SK-N-SH treated with all-trans-retinoic acid at 6 μM for 48 hours (cell line): ENCODE data around the gene CACNG1.
A peak's percentile ranks its signal among the peaks of the same experiment; 100 is the strongest.

Experiments used
- ATAC-seq: fragments of 200-7000 bp; cut with Tn5 transposase; 3 replicates; pipeline ENCODE4 v1.9.1; 2020; ENCODE audit warnings: mild to moderate bottlenecking, moderate library complexity
- ARNTL ChIP-seq: fragments of 450-650 bp; formaldehyde crosslinking; IDR thresholded peaks from 2 replicates; pipeline ENCODE4 v1.5.0; 2020; ENCODE audit warnings: low read depth, mild to moderate bottlenecking, moderate library complexity, borderline replicate concordance
- BACH2 ChIP-seq: fragments of 250-450 bp; sonication (Bioruptor Pico); IDR thresholded peaks from 2 replicates; pipeline ENCODE4 v1.9.0; 2021; ENCODE audit warnings: mild to moderate bottlenecking, borderline replicate concordance
- CSDC2 ChIP-seq: fragments of 250-450 bp; sonication (Bioruptor Pico); IDR thresholded peaks from 2 replicates; pipeline ENCODE4 v1.5.0; 2020; ENCODE audit warnings: mild to moderate bottlenecking, moderate library complexity
- ESRRG ChIP-seq: fragments of 250-450 bp; sonication (Bioruptor Pico); IDR thresholded peaks from 2 replicates; pipeline ENCODE4 v1.6.1; 2021; ENCODE audit warnings: mild to moderate bottlenecking
- GLIS3 ChIP-seq: fragments of 250-450 bp; sonication (Bioruptor Pico); IDR thresholded peaks from 2 replicates; pipeline ENCODE4 v1.5.0; 2020; ENCODE audit warnings: mild to moderate bottlenecking, moderate library complexity
- ISL1 ChIP-seq: fragments of 250-450 bp; sonication (Bioruptor Pico); IDR thresholded peaks from 2 replicates; pipeline ENCODE4 v2.1.2; 2022; ENCODE audit warnings: mild to moderate bottlenecking, moderate library complexity
- PATZ1 ChIP-seq: fragments of 250-450 bp; sonication (Bioruptor Pico); IDR thresholded peaks from 2 replicates; pipeline ENCODE4 v1.8.0; 2020; ENCODE audit warnings: mild to moderate bottlenecking, moderate library complexity, borderline replicate concordance
- POU6F1 ChIP-seq: fragments of 250-450 bp; sonication (Bioruptor Pico); IDR thresholded peaks from 2 replicates; pipeline ENCODE4 v1.8.0; 2021; ENCODE audit warnings: low read depth, mild to moderate bottlenecking, moderate library complexity, borderline replicate concordance
- PPARA ChIP-seq: fragments of 250-450 bp; sonication (Bioruptor Pico); IDR thresholded peaks from 2 replicates; pipeline ENCODE4 v1.5.0; 2020; ENCODE audit warnings: mild to moderate bottlenecking, borderline replicate concordance
- RARB ChIP-seq: fragments of 250-450 bp; sonication (Bioruptor Pico); IDR thresholded peaks from 2 replicates; pipeline ENCODE4 v1.8.0; 2021; ENCODE audit warnings: mild to moderate bottlenecking, moderate library complexity
- SNAI2 ChIP-seq: fragments of 250-450 bp; sonication (Bioruptor Pico); IDR thresholded peaks from 2 replicates; pipeline ENCODE4 v1.5.0; 2020; ENCODE audit warnings: mild to moderate bottlenecking, moderate library complexity
- TCF4 ChIP-seq: fragments of 250-450 bp; sonication (Bioruptor Pico); IDR thresholded peaks from 2 replicates; pipeline ENCODE4 v1.8.0; 2021; ENCODE audit warnings: mild to moderate bottlenecking, moderate library complexity, borderline replicate concordance
- TOX ChIP-seq: fragments of 250-450 bp; sonication (Bioruptor Pico); IDR thresholded peaks from 2 replicates; pipeline ENCODE4 v1.8.0; 2021; ENCODE audit warnings: mild to moderate bottlenecking, moderate library complexity, borderline replicate concordance
- ZC3H10 ChIP-seq: fragments of 250-450 bp; sonication (Bioruptor Pico); IDR thresholded peaks from 2 replicates; pipeline ENCODE4 v1.5.1; 2021; ENCODE audit warnings: mild to moderate bottlenecking, moderate library complexity
- ZFP30 ChIP-seq: fragments of 450-650 bp; formaldehyde crosslinking; IDR thresholded peaks from 2 replicates; pipeline ENCODE4 v1.5.0; 2022; ENCODE audit warnings: mild to moderate bottlenecking, moderate library complexity
- ZNF565 ChIP-seq: fragments of 450-650 bp; formaldehyde crosslinking; conservative IDR thresholded peaks from 2 replicates; pipeline ENCODE4 v1.5.0; 2020; ENCODE audit warnings: low read depth, mild to moderate bottlenecking, moderate library complexity
- ZNF70 ChIP-seq: fragments of 450-650 bp; formaldehyde crosslinking; IDR thresholded peaks from 2 replicates; pipeline ENCODE4 v1.5.0; 2020; ENCODE audit warnings: mild to moderate bottlenecking, moderate library complexity
- ZNF8 ChIP-seq: fragments of 450-650 bp; formaldehyde crosslinking; IDR thresholded peaks from 2 replicates; pipeline ENCODE4 v1.5.0; 2020; ENCODE audit warnings: mild to moderate bottlenecking, moderate library complexity
- TF ChIP-seq, protein P1 (sequence below): fragments of 250-450 bp; sonication (Bioruptor Pico); IDR thresholded peaks from 2 replicates; pipeline ENCODE4 v1.5.1; 2021; ENCODE audit warnings: mild to moderate bottlenecking, moderate library complexity

CACNG1 gene

GRCh38 chr17:67044016-67044772 is at the start of gene CACNG1:
TSS of gene CACNG1 (plus strand) at chr17:67044554. CDS start at chr17:67044661, 107 bp downstream.
- no peak; the same call in 2 of the 3 replicates for ATAC-seq
- TF ChIP-seq ZNF8 (CRISPR knock-in tag) (no peak), TCF4 (no peak), PATZ1 (no peak), BACH2 (CRISPR knock-in tag) (no peak), RARB (CRISPR knock-in tag) (no peak), ARNTL (CRISPR knock-in tag) (no peak), ZNF70 (no peak), PPARA (CRISPR knock-in tag) (no peak), TOX (no peak), ZNF565 (CRISPR knock-in tag) (no peak), SNAI2 (CRISPR knock-in tag) (no peak), POU6F1 (no peak), GLIS3 (CRISPR knock-in tag) (no peak), ISL1 (CRISPR knock-in tag) (no peak), ESRRG (no peak)

GRCh38 chr17:66994930-66995535 is 49.3 kb upstream of the CACNG1 start:
- no peak for ATAC-seq
- TF ChIP-seq, protein P1, sequence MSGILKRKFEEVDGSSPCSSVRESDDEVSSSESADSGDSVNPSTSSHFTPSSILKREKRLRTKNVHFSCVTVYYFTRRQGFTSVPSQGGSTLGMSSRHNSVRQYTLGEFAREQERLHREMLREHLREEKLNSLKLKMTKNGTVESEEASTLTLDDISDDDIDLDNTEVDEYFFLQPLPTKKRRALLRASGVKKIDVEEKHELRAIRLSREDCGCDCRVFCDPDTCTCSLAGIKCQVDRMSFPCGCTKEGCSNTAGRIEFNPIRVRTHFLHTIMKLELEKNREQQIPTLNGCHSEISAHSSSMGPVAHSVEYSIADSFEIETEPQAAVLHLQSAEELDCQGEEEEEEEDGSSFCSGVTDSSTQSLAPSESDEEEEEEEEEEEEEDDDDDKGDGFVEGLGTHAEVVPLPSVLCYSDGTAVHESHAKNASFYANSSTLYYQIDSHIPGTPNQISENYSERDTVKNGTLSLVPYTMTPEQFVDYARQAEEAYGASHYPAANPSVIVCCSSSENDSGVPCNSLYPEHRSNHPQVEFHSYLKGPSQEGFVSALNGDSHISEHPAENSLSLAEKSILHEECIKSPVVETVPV: no peak
- TF ChIP-seq ARNTL (CRISPR knock-in tag) (no peak), ZFP30 (CRISPR knock-in tag) (no peak), TCF4 (no peak), TOX (no peak), PATZ1 (no peak), ZNF8 (CRISPR knock-in tag) (no peak), BACH2 (CRISPR knock-in tag) (no peak)
- TF ChIP-seq, all 23 proteins: peak for 0

DNA sequence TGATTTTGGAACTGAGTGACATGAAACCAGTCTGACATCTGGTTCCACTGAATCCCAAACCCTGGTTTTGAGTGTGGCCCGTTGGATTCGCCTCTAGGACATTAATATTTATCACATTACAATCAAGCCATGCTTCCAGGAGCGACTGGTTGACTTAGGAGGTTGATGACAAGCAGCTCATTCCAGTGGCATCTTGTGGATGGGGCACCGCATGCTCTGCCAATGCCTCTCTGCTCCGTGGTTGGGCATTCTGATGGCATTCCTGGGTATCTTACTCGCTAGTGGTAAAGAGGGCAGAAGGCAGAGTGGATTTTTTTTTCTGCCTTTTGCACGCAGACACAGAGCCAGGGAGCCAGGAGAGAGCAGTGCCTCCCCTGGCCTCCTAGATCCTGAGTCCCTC is 48.4 kb upstream of the CACNG1 start:
- TF ChIP-seq RARB (CRISPR knock-in tag): no peak
- no peak for TF ChIP-seq ISL1 (CRISPR knock-in tag)
- TF ChIP-seq ZC3H10: no peak
- TF ChIP-seq CSDC2 (CRISPR knock-in tag): no peak
- TF ChIP-seq PATZ1: no peak
- TF ChIP-seq ZNF565 (CRISPR knock-in tag): no peak
- TF ChIP-seq POU6F1: no peak
- TF ChIP-seq, protein P1: no peak
- no peak for TF ChIP-seq TOX
- TF ChIP-seq ZFP30 (CRISPR knock-in tag): no peak
- TF ChIP-seq PPARA (CRISPR knock-in tag): no peak
- TF ChIP-seq SNAI2 (CRISPR knock-in tag): no peak
- TF ChIP-seq ZNF8 (CRISPR knock-in tag): no peak
- no peak for TF ChIP-seq TCF4
- no peak for TF ChIP-seq GLIS3 (CRISPR knock-in tag)
- no peak for TF ChIP-seq ESRRG
- peak; percentile 60 for ATAC-seq
